HL-60 (cell line): ENCODE results near the gene MGP.

Source experiments
- DNase-seq, 2 experiments: peaks; one replicate each; pipeline ENCODE4 v3.0.0-alpha.2; 2010 to 2020; ENCODE audit warnings: low read depth in 1 of 2, low spot score in 1 of 2
- H3K27ac ChIP-seq: fragments of 250-450 bp; sonication (Bioruptor Pico); replicated peaks from 2 replicates; pipeline ENCODE4 v1.5.1; 2020; ENCODE audit warnings: mild to moderate bottlenecking, moderate library complexity
- H3K27me3 ChIP-seq: fragments of 250-450 bp; sonication (Bioruptor Pico); 2 replicates; pipeline ENCODE4 v1.5.1; 2021; ENCODE audit warnings: mild to moderate bottlenecking, moderate library complexity; ENCODE audit not compliant: insufficient read depth, poor library complexity, severe bottlenecking
- H3K4me3 ChIP-seq: replicated peaks from 2 replicates; pipeline ENCODE4 v1.5.1; 2011; ENCODE audit warnings: mild to moderate bottlenecking, control low read depth, low read length; ENCODE audit not compliant: insufficient read depth
- CTCF ChIP-seq: IDR thresholded peaks from one replicate; pipeline ENCODE4 v1.5.1; 2011; ENCODE audit warnings: low read length, control low read depth, inconsistent platforms; ENCODE audit not compliant: insufficient read depth
- GABPA ChIP-seq: IDR thresholded peaks from 2 replicates; pipeline ENCODE4 v1.6.1; 2012; ENCODE audit warnings: low read depth
- POLR2AphosphoS5 ChIP-seq: IDR thresholded peaks from 2 replicates; pipeline ENCODE4 v1.6.1; 2012; ENCODE audit warnings: low read depth
- REST ChIP-seq: IDR thresholded peaks from 2 replicates; pipeline ENCODE4 v1.6.1; 2012; ENCODE audit warnings: low read depth; ENCODE audit not compliant: insufficient replicate concordance
- SPI1 ChIP-seq: IDR thresholded peaks from 2 replicates; pipeline ENCODE4 v1.6.1; 2012; ENCODE audit warnings: low read depth, mild to moderate bottlenecking, borderline replicate concordance

MGP gene

DNA sequence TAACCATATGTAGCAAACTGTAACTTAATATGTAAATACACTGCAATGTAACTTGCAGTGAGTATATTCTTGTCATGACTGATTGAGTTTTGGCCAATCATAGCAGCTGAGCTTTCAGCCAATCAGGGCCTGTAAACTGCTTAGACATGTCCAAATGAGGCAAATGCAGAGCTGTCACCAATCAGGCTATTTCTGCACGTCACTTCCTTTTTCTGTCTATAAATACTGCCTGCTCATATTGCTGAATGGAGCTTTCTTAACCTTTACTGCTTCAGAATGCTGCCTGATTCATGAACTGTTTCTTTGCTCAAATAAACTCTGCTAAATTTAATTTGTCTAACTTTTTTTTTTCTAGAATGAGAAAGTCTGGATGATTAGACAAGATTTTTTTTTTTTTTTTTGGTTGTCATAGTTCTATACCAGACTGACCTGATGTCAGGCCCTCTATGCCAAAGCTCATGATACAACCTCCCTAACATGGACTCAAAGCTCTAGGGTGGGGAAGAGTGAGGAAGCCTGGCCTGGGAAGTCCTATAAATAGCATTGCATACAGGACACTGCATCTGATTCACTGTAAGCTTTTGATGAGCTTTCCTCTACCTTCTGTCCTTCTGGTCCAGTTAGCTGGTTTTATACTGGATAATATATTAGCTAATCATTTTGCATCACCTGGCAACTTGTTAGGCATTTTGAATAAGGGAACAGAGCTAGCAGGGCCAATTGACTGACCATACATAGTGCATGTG, 12.0 kb downstream of the MGP start:
- TF ChIP-seq POLR2AphosphoS5 (no peak), SPI1 (peak; percentile 86)
- DNase-seq = peak; percentile 7 to 36
- Histone ChIP-seq H3K27ac (no peak overlapping the region), H3K4me3 (no peak overlapping the region), H3K27me3 (no peaks in the 10 kb centered on the region)

GRCh38 chr12:14871886-14872285, 13.8 kb downstream of the MGP start:
- no peak for DNase-seq
- TF ChIP-seq CTCF (no peak), REST (no peak), POLR2AphosphoS5 (no peak), SPI1 (no peak), GABPA (no peak)
- H3K27ac ChIP-seq = no peak overlapping the region
- H3K4me3 ChIP-seq = no peak overlapping the region
- no peaks in the 10 kb centered on the region for H3K27me3 ChIP-seq

DNA sequence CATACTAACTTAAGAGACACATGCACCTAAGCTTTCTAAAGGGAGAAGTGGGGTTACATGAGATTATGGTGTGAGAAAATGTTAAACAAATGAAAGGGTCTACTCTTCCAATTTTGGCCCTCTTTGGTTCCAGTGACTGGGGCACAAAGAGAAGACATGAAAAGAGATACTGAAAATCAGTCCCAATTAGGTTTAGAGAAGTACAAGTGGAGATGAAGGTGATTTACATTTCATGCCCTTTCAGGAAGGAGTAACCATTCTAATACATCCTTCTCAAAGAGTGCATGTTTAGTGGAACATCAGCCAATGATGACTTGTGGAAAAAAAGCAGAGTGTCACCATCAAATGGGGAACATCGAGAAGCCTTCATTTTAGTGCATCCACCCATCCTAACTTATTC, 14.4 kb downstream of the MGP start:
- Histone ChIP-seq H3K4me3 (no peak overlapping the region), H3K27me3 (no peaks in the 10 kb centered on the region), H3K27ac (no peak overlapping the region)
- TF ChIP-seq POLR2AphosphoS5 = no peak
- no peak for TF ChIP-seq REST
- no peak for TF ChIP-seq CTCF
- TF ChIP-seq SPI1 = no peak
- TF ChIP-seq GABPA = no peak
- no peak for DNase-seq

DNA sequence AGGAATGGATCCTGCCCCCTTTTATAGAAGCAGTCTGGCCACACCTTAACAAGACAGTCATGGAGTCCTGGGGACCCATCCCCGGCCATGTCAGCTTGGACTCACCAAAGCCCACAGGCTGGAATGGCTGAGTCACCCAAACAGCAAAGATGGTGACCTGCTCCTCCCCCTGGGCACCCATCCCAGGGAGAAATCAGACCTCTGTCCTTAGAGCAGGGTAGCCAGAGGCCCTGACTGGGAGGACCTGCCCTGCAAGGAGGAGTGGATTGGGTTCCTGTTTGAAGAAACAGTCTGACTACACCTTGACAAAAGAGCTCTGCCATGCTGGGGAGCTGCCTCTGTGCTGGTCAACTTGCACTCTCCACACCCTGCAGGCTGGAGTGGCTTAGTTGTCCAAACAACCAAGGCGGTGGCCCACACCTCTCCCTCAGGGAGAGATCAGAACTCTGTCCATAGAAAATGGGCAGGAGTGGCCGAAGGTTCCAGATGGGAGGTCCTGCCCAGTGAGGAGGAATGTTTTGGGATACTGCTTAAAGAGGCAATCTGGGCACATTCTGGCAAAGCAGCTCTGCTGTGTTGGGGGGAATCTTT, 16.6 kb downstream of the MGP start:
- DNase-seq = no peak
- no peaks in the 10 kb centered on the region for H3K27me3 ChIP-seq
- H3K4me3 ChIP-seq = no peak overlapping the region
- no peak for TF ChIP-seq REST
- TF ChIP-seq POLR2AphosphoS5 = no peak
- TF ChIP-seq SPI1 = no peak
- no peak for TF ChIP-seq CTCF
- TF ChIP-seq GABPA = no peak
- H3K27ac ChIP-seq = no peak overlapping the region
